ENCODE measurements around the gene AFF3. TPM values are rescaled to one million over a fixed set of nuclear protein-coding genes. Genes with fewer than 3 reads are reported as not detected.
A peak's percentile ranks its signal among the peaks of the same experiment; 100 is the strongest.

The AFF3 gene
- total RNA-seq, 1 experiment from 2014 or later: 0.42 TPM

DNA sequence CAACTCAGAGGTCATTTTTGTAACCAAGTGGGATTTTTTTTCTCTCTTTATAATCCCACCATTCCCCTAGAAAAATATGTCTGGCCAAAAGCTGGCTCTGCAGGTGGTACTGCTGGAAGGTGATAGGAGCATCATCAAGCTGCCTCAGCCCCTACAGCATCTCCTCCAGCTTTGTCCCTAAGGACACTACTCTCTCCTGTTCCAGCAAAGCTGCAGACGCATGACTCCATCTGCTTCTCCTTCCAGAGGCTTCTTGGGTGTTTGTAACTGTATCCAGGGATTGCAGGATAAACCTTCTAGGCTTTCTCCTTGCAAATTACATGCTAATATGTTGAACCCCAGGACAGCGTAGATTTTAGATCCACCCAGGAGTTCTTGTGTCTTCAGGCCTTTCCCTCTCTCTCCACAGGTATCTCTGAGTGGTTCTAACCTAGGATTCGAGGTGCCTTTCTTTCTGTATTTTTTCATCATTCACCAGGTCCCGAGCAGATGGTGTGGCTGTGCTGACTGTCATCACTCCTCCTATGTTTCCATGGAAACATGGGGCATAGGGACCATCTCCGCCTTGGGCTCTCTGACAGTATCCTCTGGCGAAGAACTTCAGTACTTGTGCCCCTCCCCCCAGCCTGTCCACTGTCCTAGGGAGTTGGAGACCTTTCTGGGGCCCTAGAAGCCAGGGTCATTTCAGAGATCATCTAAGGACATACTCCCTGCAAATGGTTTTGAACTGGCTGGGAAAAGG is 34.3 kb downstream of the AFF3 start:
- Mint-ChIP-seq H3K4me1 (ENCODE audit: insufficient read depth, unreplicated experiment) (no peaks in the 10 kb centered on the region), H3K36me3 (ENCODE audit: insufficient read depth, unreplicated experiment) (no peaks in the 10 kb centered on the region), H3K4me3 (ENCODE audit: unreplicated experiment) (no peak overlapping the region), H3K27ac (ENCODE audit: low read depth, unreplicated experiment) (no peak overlapping the region), H3K27me3 (ENCODE audit: insufficient read depth, unreplicated experiment) (peaks cover 28% of the 10 kb centered on the region), H3K9me3 (ENCODE audit: unreplicated experiment) (no peaks in the 10 kb centered on the region)
- intact Hi-C loops (cut with micrococcal nuclease): no loop called here
- DNase-seq (ENCODE audit: unreplicated experiment): no peak
- ChIA-PET CTCF (no interaction called here), POLR2A (no interaction called here)
- BruUV-seq (replicated peaks): no TSS peak
- TF ChIP-seq, protein P1, sequence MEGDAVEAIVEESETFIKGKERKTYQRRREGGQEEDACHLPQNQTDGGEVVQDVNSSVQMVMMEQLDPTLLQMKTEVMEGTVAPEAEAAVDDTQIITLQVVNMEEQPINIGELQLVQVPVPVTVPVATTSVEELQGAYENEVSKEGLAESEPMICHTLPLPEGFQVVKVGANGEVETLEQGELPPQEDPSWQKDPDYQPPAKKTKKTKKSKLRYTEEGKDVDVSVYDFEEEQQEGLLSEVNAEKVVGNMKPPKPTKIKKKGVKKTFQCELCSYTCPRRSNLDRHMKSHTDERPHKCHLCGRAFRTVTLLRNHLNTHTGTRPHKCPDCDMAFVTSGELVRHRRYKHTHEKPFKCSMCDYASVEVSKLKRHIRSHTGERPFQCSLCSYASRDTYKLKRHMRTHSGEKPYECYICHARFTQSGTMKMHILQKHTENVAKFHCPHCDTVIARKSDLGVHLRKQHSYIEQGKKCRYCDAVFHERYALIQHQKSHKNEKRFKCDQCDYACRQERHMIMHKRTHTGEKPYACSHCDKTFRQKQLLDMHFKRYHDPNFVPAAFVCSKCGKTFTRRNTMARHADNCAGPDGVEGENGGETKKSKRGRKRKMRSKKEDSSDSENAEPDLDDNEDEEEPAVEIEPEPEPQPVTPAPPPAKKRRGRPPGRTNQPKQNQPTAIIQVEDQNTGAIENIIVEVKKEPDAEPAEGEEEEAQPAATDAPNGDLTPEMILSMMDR (IDR thresholded peaks at IDR 0.05; ENCODE audit: unreplicated experiment): no peak

DNA sequence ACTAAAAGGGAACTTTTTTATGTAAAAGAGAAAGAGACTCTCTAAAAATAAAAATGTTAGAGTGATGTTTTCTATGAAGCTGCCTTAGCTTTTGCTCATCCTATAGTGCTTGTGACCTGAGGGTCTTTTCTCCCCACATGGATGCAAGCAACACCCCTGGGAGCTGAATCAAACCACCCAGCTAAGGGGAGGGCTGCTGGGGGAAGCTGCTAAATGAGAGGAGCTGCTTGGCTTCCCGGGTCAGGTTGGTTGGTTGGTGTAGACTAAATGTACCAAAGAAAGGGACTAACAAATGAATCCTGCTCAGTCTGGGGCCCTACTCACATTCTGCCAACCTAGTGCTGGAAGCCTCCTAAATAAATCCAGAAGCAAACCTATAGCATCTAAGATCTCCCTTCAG is 35.0 kb downstream of the AFF3 start:
- Mint-ChIP-seq H3K4me1 (ENCODE audit: insufficient read depth, unreplicated experiment) (no peaks in the 10 kb centered on the region), H3K4me3 (ENCODE audit: unreplicated experiment) (no peak overlapping the region), H3K27ac (ENCODE audit: low read depth, unreplicated experiment) (no peak overlapping the region), H3K36me3 (ENCODE audit: insufficient read depth, unreplicated experiment) (no peaks in the 10 kb centered on the region), H3K9me3 (ENCODE audit: unreplicated experiment) (no peaks in the 10 kb centered on the region), H3K27me3 (ENCODE audit: insufficient read depth, unreplicated experiment) (peaks cover 28% of the 10 kb centered on the region)
- POLR2A ChIA-PET: no interaction called here
- CTCF ChIA-PET: interaction anchor here (0.5 kb wide), 1 partner anchor 124 kb away, joined by 3 read pairs; no protein-coding TSS in a partner anchor
- intact Hi-C loops (cut with micrococcal nuclease): no loop called here
- TF ChIP-seq, protein P1 (IDR thresholded peaks at IDR 0.05; ENCODE audit: unreplicated experiment): no peak
- no TSS peak for BruUV-seq (replicated peaks)
- no peak for DNase-seq (ENCODE audit: unreplicated experiment)

DNA sequence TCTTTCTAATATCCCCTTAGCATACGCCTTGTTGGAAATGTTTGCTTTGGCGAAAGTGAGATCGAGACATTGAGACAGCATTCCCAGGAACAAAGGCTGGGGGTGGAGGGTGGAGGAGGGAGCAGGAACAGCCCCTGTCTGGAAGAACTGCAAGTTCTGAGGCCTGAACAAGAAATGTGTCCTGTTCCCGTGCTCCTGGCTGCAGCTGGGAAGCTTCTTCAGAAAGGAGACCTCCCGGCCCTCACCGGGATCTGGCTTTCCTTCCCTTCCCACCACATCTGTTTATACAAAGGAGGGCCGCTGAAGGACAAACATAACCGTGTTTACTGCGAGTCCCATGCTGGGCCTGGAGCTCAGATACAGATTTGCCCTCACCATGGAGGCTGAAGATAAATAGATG is 35.9 kb downstream of the AFF3 start:
- BruUV-seq (replicated peaks): no TSS peak
- ChIA-PET POLR2A (interaction anchor here (1.7 kb wide), 1 partner anchor 9 kb away, joined by 3 read pairs; no protein-coding TSS in a partner anchor), CTCF (interaction anchor here (0.6 kb wide), 1 partner anchor 98 kb away, joined by 7 read pairs; no protein-coding TSS in a partner anchor)
- intact Hi-C loops (cut with micrococcal nuclease): no loop called here
- no peaks in the 10 kb centered on the region for H3K4me1 Mint-ChIP-seq (ENCODE audit: insufficient read depth, unreplicated experiment)
- no peak overlapping the region for H3K4me3 Mint-ChIP-seq (ENCODE audit: unreplicated experiment)
- DNase-seq (ENCODE audit: unreplicated experiment): no peak
- peaks cover 28% of the 10 kb centered on the region for H3K27me3 Mint-ChIP-seq (ENCODE audit: insufficient read depth, unreplicated experiment)
- H3K36me3 Mint-ChIP-seq (ENCODE audit: insufficient read depth, unreplicated experiment): no peaks in the 10 kb centered on the region
- TF ChIP-seq, protein P1 (IDR thresholded peaks at IDR 0.05; ENCODE audit: unreplicated experiment): no peak
- H3K9me3 Mint-ChIP-seq (ENCODE audit: unreplicated experiment): no peaks in the 10 kb centered on the region
- H3K27ac Mint-ChIP-seq (ENCODE audit: low read depth, unreplicated experiment): no peak overlapping the region

DNA sequence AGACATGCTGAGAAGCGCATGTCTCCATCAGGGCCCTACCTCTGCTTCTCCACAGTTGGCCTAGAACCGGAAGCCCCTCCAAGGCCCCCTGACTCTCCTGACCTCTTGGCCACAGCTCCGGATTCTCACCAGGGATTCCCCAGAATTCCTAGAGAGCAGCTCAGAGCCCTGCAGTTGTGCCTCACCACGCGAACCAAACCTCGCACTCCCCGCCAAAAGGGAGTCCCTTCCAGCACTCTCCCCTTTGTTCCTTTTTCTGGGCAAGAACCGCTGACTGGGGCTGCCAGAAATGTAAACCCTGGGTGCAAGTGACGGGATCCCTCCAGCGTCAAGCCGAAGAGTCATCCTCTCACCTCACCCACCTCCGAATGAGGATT is 36.7 kb downstream of the AFF3 start:
- CTCF ChIA-PET: no interaction called here
- no peak for DNase-seq (ENCODE audit: unreplicated experiment)
- H3K27me3 Mint-ChIP-seq (ENCODE audit: insufficient read depth, unreplicated experiment): peaks cover 28% of the 10 kb centered on the region
- no peaks in the 10 kb centered on the region for H3K9me3 Mint-ChIP-seq (ENCODE audit: unreplicated experiment)
- H3K4me3 Mint-ChIP-seq (ENCODE audit: unreplicated experiment): peak overlapping the region; percentile 33
- no peak overlapping the region for H3K27ac Mint-ChIP-seq (ENCODE audit: low read depth, unreplicated experiment)
- POLR2A ChIA-PET: interaction anchor here (1.7 kb wide), 1 partner anchor 10 kb away, joined by 3 read pairs; no protein-coding TSS in a partner anchor
- intact Hi-C loops (cut with micrococcal nuclease): no loop called here
- BruUV-seq (replicated peaks): no TSS peak
- TF ChIP-seq, protein P1 (IDR thresholded peaks at IDR 0.05; ENCODE audit: unreplicated experiment): no peak
- H3K36me3 Mint-ChIP-seq (ENCODE audit: insufficient read depth, unreplicated experiment): no peaks in the 10 kb centered on the region
- H3K4me1 Mint-ChIP-seq (ENCODE audit: insufficient read depth, unreplicated experiment): no peaks in the 10 kb centered on the region
